HEK293T (cell line): ENCODE measurements around the gene SLC36A3.

ENCODE experiments used
- CTCF ChIA-PET: fragments of 350-600 bp; formaldehyde crosslinking; extraction: SDS; loops from one replicate; lab custom pipeline; 2021; ENCODE audit warnings: antibody characterized with exemption, inconsistent platforms; lab: Yijun Ruan, JAX
- POLR2A ChIA-PET: fragments of 350-600 bp; formaldehyde crosslinking; extraction: SDS; loops from one replicate; lab custom pipeline; 2020; ENCODE audit warnings: antibody characterized with exemption, inconsistent platforms; lab: Yijun Ruan, JAX
- DNase-seq: peaks from one replicate; pipeline ENCODE4 v3.0.0; 2012; ENCODE audit warnings: mixed read lengths; ENCODE audit errors: extremely low spot score
- ARNT ChIP-seq: fragments of 450-650 bp; IDR thresholded peaks from 2 replicates; pipeline ENCODE4 v1.6.1; 2017; ENCODE audit warnings: mild to moderate bottlenecking
- BHLHE40 ChIP-seq: fragments of 450-650 bp; IDR thresholded peaks from 2 replicates; pipeline ENCODE4 v1.6.1; 2016; ENCODE audit warnings: mild to moderate bottlenecking, moderate library complexity, borderline replicate concordance
- CTBP1 ChIP-seq: fragments of 450-650 bp; IDR thresholded peaks from 2 replicates; pipeline ENCODE4 v1.6.1; 2016; ENCODE audit warnings: borderline replicate concordance
- ELF4 ChIP-seq: fragments of 450-650 bp; IDR thresholded peaks from 2 replicates; pipeline ENCODE4 v1.6.1; 2017; ENCODE audit warnings: antibody characterized with exemption
- FOXA1 ChIP-seq: fragments of 450-650 bp; IDR thresholded peaks from 2 replicates; pipeline ENCODE4 v1.6.1; 2016; ENCODE audit warnings: mild to moderate bottlenecking
- FOXK2 ChIP-seq: fragments of 450-650 bp; IDR thresholded peaks from 2 replicates; pipeline ENCODE4 v1.6.1; 2016; ENCODE audit warnings: mild to moderate bottlenecking
- FOXM1 ChIP-seq: fragments of 450-650 bp; IDR thresholded peaks from 2 replicates; pipeline ENCODE4 v1.6.1; 2017; ENCODE audit warnings: mild to moderate bottlenecking, borderline replicate concordance
- HDGF ChIP-seq: fragments of 450-650 bp; IDR thresholded peaks from 2 replicates; pipeline ENCODE4 v1.6.1; 2017; ENCODE audit warnings: antibody characterized with exemption, borderline replicate concordance
- L3MBTL2 ChIP-seq: fragments of 450-650 bp; conservative IDR thresholded peaks from 2 replicates; pipeline ENCODE4 v1.6.1; 2016; ENCODE audit warnings: mild to moderate bottlenecking
- LEF1 ChIP-seq: fragments of 450-650 bp; IDR thresholded peaks from 2 replicates; pipeline ENCODE4 v1.6.1; 2017; ENCODE audit warnings: mild to moderate bottlenecking, borderline replicate concordance
- NFRKB ChIP-seq: fragments of 450-650 bp; IDR thresholded peaks from 2 replicates; pipeline ENCODE4 v1.6.1; 2016; ENCODE audit warnings: mild to moderate bottlenecking, moderate library complexity
- SP1 ChIP-seq: fragments of 450-650 bp; IDR thresholded peaks from 2 replicates; pipeline ENCODE4 v1.6.1; 2017
- SUZ12 ChIP-seq: fragments of 450-650 bp; IDR thresholded peaks from 2 replicates; pipeline ENCODE4 v1.6.1; 2016; ENCODE audit warnings: mild to moderate bottlenecking
- TARDBP ChIP-seq: fragments of 450-650 bp; IDR thresholded peaks from 2 replicates; pipeline ENCODE4 v1.6.1; 2016
- ZNF384 ChIP-seq: fragments of 450-650 bp; IDR thresholded peaks from 2 replicates; pipeline ENCODE4 v1.6.1; 2016
- TF ChIP-seq, protein P1 (sequence below): fragments of 450-650 bp; IDR thresholded peaks from 2 replicates; pipeline ENCODE4 v1.6.1; 2016

The SLC36A3 gene

DNA sequence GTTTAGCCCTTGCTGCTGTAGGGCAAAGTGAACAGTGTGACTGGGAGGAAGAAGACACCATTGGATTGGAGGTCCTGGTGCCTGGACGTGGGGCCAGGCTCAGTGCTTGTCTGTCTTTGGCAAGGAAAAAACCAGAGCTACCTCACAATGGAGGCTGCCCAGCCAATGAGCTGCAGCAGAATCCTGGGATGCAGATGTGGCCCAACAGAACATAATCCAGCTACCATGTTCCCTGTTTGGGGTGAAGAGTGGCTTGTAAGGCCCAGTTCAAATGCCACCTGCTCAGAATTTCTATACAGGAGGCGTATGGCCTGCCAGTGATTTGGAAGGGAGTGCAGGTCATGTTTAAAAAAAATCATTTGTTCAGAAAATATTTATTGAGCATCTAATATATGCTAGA lies at the start of gene SLC36A3:
SLC36A3 (minus strand) TSS at position 101 of the 400 bp plus-strand sequence. CDS start 412 bp downstream, outside the sequence.
- CTCF ChIA-PET: interaction anchor here (1.4 kb wide), 1 partner anchor 12 kb away, joined by 3 read pairs; no protein-coding TSS in a partner anchor
- no peak for TF ChIP-seq FOXA1
- TF ChIP-seq FOXK2: no peak
- no peak for TF ChIP-seq LEF1
- TF ChIP-seq BHLHE40: no peak
- TF ChIP-seq, protein P1, sequence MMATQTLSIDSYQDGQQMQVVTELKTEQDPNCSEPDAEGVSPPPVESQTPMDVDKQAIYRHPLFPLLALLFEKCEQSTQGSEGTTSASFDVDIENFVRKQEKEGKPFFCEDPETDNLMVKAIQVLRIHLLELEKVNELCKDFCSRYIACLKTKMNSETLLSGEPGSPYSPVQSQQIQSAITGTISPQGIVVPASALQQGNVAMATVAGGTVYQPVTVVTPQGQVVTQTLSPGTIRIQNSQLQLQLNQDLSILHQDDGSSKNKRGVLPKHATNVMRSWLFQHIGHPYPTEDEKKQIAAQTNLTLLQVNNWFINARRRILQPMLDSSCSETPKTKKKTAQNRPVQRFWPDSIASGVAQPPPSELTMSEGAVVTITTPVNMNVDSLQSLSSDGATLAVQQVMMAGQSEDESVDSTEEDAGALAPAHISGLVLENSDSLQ: no peak
- TF ChIP-seq TARDBP: no peak
- TF ChIP-seq SUZ12: no peak
- TF ChIP-seq CTBP1: no peak
- no peak for TF ChIP-seq HDGF
- no peak for TF ChIP-seq NFRKB
- TF ChIP-seq FOXM1: no peak
- no peak for TF ChIP-seq ZNF384
- TF ChIP-seq SP1: no peak
- no peak for TF ChIP-seq ARNT
- no peak for TF ChIP-seq ELF4
- no peak for TF ChIP-seq L3MBTL2
- POLR2A ChIA-PET: no interaction called here
- no peak for DNase-seq

DNA sequence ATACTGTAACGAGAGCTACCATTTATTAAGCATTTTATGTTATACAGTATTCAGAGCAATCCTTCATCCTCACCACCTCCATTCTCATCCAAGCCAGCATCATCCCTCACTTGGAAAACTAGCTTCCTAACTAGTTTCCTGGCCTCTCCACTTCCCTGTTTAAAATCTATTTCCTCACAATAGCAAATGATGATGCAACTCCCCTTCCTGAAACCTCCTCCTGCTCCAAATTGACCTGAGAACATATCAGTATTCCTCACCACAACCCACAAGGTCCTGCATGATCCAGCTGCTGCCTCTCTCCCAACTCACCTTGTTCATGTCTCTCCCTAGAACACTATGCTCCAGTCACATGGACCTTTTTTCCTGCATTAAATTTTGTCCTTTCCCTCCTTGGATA lies 48.1 kb upstream of the SLC36A3 start:
- ChIA-PET POLR2A (no interaction called here), CTCF (no interaction called here)
- TF ChIP-seq FOXM1 (no peak), L3MBTL2 (no peak), SUZ12 (no peak), ELF4 (no peak), HDGF (no peak), LEF1 (no peak), BHLHE40 (no peak), NFRKB (no peak), CTBP1 (no peak), FOXK2 (no peak), ZNF384 (no peak), SP1 (no peak)
- no peak for DNase-seq

DNA sequence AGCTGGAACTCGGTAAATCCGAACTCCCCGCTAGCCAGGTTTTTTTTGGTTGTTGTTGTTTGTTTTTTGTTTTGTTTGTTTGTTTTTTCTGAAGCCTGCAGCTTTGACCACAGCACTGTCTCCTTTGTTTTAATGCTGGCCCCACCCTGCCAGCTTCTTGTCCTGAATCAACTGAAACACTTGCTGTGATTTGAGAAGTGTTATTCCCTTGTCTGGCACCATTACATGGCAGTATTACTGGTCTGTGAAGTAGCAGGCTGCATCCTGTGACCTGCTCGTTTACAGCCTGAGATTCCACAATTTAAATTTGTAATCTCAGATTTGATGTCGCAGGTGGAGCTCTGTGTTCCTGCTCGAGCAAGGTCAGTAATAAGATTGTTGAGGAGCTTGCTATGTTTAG lies 45.2 kb upstream of the SLC36A3 start:
- no peak for TF ChIP-seq FOXM1
- no peak for TF ChIP-seq SUZ12
- TF ChIP-seq L3MBTL2: no peak
- TF ChIP-seq HDGF: no peak
- no peak for TF ChIP-seq FOXK2
- TF ChIP-seq LEF1: no peak
- TF ChIP-seq TARDBP: no peak
- no peak for TF ChIP-seq ELF4
- TF ChIP-seq, protein P1: no peak
- TF ChIP-seq BHLHE40: no peak
- no peak for TF ChIP-seq ZNF384
- TF ChIP-seq NFRKB: no peak
- TF ChIP-seq SP1: no peak
- no peak for TF ChIP-seq CTBP1
- TF ChIP-seq FOXA1: no peak
- TF ChIP-seq ARNT: no peak
- ChIA-PET CTCF (interaction anchor here (0.6 kb wide), 1 partner anchor 290 kb away, joined by 3 read pairs; no protein-coding TSS in a partner anchor), POLR2A (no interaction called here)
- no peak for DNase-seq

DNA sequence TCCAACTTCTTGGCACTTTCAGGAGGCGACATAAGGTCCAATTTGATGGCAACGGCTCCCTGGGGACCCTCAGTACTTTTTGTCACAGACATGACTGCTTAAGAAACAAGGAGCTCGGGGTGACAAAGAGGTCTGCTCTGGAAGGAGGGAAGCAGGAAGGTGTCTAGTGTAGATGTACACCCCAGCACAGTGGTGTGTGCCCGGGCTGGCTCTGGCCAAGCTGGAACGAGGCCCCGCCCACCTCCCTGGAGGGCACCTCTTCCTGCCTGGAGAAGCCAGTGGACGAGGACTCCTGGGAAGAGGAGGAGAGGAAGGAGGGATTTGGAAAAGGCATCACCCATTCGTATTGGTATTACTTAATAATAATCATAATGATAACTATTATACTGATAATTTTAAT lies 43.8 kb upstream of the SLC36A3 start, which contains the start of gene SLC36A2:
SLC36A2 (minus strand) TSS at position 191 of the 400 bp plus-strand sequence; CDS start at position 92, 99 bp downstream.
- DNase-seq: no peak
- TF ChIP-seq FOXM1: no peak
- TF ChIP-seq NFRKB: no peak
- no peak for TF ChIP-seq ARNT
- no peak for TF ChIP-seq BHLHE40
- TF ChIP-seq LEF1: no peak
- no peak for TF ChIP-seq FOXK2
- no peak for TF ChIP-seq SP1
- TF ChIP-seq CTBP1: no peak
- TF ChIP-seq TARDBP: no peak
- TF ChIP-seq HDGF: no peak
- TF ChIP-seq FOXA1: no peak
- no peak for TF ChIP-seq L3MBTL2
- ChIA-PET CTCF (interaction anchor here (1.0 kb wide), 1 partner anchor 31 kb away, joined by 4 read pairs; no protein-coding TSS in a partner anchor), POLR2A (no interaction called here)

DNA sequence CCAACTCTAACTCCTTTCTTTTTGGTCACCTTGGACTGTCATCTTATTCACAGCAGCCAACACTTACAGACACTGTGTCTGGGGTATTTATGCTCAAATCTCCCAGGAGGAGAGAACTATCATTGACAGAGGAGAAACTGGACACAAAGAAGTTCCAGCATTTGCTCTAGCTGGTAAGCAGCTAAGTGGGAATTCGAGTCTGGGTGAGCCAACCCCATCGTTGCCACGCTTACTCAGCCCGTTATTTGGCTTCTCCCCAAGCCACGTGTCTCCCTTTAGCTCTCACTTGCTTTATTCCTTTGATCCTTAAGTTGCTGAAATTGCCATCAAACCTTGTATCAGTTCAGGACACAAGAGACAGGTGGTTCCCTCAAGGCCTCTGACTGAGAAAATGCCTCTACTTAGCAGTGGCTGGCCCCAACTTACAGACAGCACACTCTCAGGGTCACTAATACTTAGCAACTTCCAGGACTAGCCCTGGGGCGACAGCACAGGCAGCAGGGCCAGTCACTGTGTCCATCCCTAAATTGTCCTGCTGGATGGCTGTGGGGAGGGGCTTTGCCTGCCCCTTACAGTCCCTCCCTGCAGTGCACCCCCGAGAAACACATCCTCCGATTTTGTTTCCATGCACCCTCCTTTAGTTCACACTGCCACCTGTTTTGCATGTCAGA lies 42.4 kb upstream of the SLC36A3 start:
- ChIA-PET CTCF (no interaction called here), POLR2A (no interaction called here)
- no peak for DNase-seq
- TF ChIP-seq HDGF: no peak
- no peak for TF ChIP-seq FOXA1
- no peak for TF ChIP-seq ZNF384

DNA sequence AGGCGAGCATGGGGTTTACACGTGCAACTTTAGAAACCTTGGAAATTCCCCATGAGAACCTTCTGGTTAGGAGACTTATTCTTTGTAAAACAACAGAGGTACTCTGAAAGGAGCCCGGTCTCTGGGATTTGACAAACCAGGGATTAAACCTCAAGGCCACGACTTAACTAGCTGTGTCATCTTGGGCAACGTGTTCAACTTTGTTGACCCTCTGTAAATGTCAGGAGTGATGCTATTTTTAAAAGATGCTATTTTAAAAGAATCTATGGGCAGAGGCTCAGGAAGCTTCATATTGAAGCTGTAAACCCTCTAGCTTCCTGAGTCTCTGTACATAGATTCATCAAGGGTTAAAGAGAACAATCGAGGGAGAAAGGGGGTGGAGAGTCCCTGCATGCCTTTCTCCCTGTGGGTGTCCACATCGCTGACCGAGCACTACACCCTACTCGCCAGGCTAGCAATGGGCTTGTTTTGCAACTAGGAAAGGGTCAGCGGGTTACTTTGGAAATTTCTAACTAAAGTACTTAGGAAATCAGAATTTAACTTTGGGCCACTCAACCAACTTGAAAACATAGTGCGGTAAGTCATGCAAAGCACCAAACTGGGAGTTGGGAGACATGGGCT lies 41.7 kb upstream of the SLC36A3 start:
- CTCF ChIA-PET: no interaction called here
- POLR2A ChIA-PET: no interaction called here
- no peak for DNase-seq
- TF ChIP-seq SUZ12: no peak
- TF ChIP-seq BHLHE40: no peak
- TF ChIP-seq L3MBTL2: no peak
- TF ChIP-seq TARDBP: no peak

DNA sequence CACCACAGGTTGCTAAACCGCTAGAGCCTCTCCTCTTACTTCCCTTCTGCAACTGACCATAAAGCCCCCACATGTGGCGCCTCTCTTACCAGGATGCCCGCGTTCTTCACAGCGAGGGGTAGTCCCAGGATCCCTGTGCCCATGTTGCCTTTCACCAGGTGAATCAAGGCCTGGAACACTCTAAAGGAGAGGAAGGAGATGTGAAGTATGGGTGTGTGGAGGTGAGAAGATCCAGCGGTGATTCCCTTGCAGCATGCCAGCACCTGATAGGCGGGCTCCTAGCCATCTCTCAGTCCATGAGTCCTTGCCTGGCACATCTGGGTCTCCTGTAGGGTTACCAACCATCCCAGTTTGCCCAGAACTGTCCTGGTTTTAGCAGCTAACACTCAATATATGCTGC lies 40.5 kb upstream of the SLC36A3 start:
- TF ChIP-seq ELF4 (no peak), CTBP1 (no peak), NFRKB (no peak), SP1 (no peak), LEF1 (no peak), SUZ12 (no peak), HDGF (no peak), ZNF384 (no peak), BHLHE40 (no peak), FOXK2 (no peak), FOXA1 (no peak), L3MBTL2 (no peak), TARDBP (no peak), ARNT (no peak), FOXM1 (no peak)
- TF ChIP-seq, protein P1: no peak
- DNase-seq: no peak
- POLR2A ChIA-PET: no interaction called here
- CTCF ChIA-PET: no interaction called here
